ENCODE measurements around the gene CREBZF.
"Not testable (repeated sequence)": the region's sequence is repeated elsewhere in the genome, so short reads cannot be mapped to it uniquely, and the experiment has no call there.

The CREBZF gene

GRCh38 chr11:85670949-85671663, 6.2 kb upstream of the CREBZF start:
- DNase-seq (ENCODE audit: low spot score): not testable (repeated sequence)

GRCh38 chr11:85668157-85668556, 3.2 kb upstream of the CREBZF start:
- no peak for DNase-seq (ENCODE audit: low spot score)

GRCh38 chr11:85666687-85667086, 1.8 kb upstream of the CREBZF start:
- no peak for DNase-seq (ENCODE audit: low spot score)

GRCh38 chr11:85665733-85666132, 804 bp upstream of the CREBZF start:
- no peak for DNase-seq (ENCODE audit: low spot score)

- DNase-seq (ENCODE audit: low spot score): peak; percentile 83
These were observed 945 bp downstream of the CREBZF start for GRCh38 chr11:85663753-85664614.

GRCh38 chr11:85663080-85663752, 1.7 kb downstream of the CREBZF start:
- DNase-seq (ENCODE audit: low spot score): peak; percentile 28

GRCh38 chr11:85661972-85662664, 2.8 kb downstream of the CREBZF start:
- DNase-seq (ENCODE audit: low spot score): no peak

- DNase-seq (ENCODE audit: low spot score): no peak
These were observed 6.7 kb downstream of the CREBZF start for GRCh38 chr11:85658180-85658579.

- DNase-seq (ENCODE audit: low spot score): no peak
These were observed 8.2 kb downstream of the CREBZF start for GRCh38 chr11:85656777-85657176.

- DNase-seq (ENCODE audit: low spot score): not testable (repeated sequence)
These were observed 10.6 kb downstream of the CREBZF start for GRCh38 chr11:85654343-85654742.

- no peak for DNase-seq (ENCODE audit: low spot score)
These were observed 12.0 kb downstream of the CREBZF start for GRCh38 chr11:85652786-85653447.

GRCh38 chr11:85651118-85651517, 13.8 kb downstream of the CREBZF start:
- DNase-seq (ENCODE audit: low spot score): no peak

- peak; percentile 94 for DNase-seq (ENCODE audit: low spot score)
These were observed 17.2 kb downstream of the CREBZF start, which contains the start of gene TMEM126A for GRCh38 chr11:85647604-85648299. TSS of gene TMEM126A (plus strand) at chr11:85647967. CDS start at chr11:85650256, 2,289 bp downstream.

- no peak for DNase-seq (ENCODE audit: low spot score)
These were observed 17.9 kb downstream of the CREBZF start for GRCh38 chr11:85647078-85647477.

GRCh38 chr11:85643191-85643614, 21.7 kb downstream of the CREBZF start:
- DNase-seq (ENCODE audit: low spot score): no peak

- no peak for DNase-seq (ENCODE audit: low spot score)
These were observed 30.2 kb downstream of the CREBZF start for GRCh38 chr11:85634747-85635146.

GRCh38 chr11:85628771-85629341, 36.1 kb downstream of the CREBZF start:
- no peak for DNase-seq (ENCODE audit: low spot score)

- peak; percentile 98 for DNase-seq (ENCODE audit: low spot score)
These were observed 36.7 kb downstream of the CREBZF start, which contains the start of gene TMEM126B for GRCh38 chr11:85627998-85628770. TSS of gene TMEM126B (plus strand) at chr11:85628593. CDS start at chr11:85628608, 15 bp downstream.

- DNase-seq (ENCODE audit: low spot score): peak; percentile 25
These were observed 37.5 kb downstream of the CREBZF start, which contains the start of gene DLG2 for GRCh38 chr11:85627332-85627997. TSS of gene DLG2 (minus strand) at chr11:85627344.
